GM23248 (cell line): ENCODE data around the gene ARAP3. TPM values are rescaled to one million over a fixed set of nuclear protein-coding genes. Genes with fewer than 3 reads are reported as not detected.

ENCODE experiments used
- DNase-seq: peaks from one replicate; pipeline ENCODE4 v3.0.0-alpha.2; 2015
- H2AFZ ChIP-seq: fragments of 200-600 bp; sonication (generic); 2 replicates; pipeline ENCODE4 v1.6.1; 2016; ENCODE audit warnings: antibody characterized with exemption
- H3F3A ChIP-seq: fragments of 200-600 bp; sonication (generic); 2 replicates; pipeline ENCODE4 v1.6.1; 2016; ENCODE audit warnings: mild to moderate bottlenecking, antibody characterized with exemption, mixed run types; ENCODE audit not compliant: insufficient read depth
- H3K27ac ChIP-seq: fragments of 200-600 bp; sonication (generic); 2 replicates; pipeline ENCODE4 v1.5.1; 2016; ENCODE audit warnings: mild to moderate bottlenecking
- H3K27me3 ChIP-seq: fragments of 200-600 bp; sonication (generic); replicated peaks from 2 replicates; pipeline ENCODE4 v1.6.1; 2016; ENCODE audit warnings: mild to moderate bottlenecking; ENCODE audit not compliant: insufficient read depth
- H3K36me3 ChIP-seq: fragments of 200-600 bp; sonication (generic); 2 replicates; pipeline ENCODE4 v1.6.1; 2016; ENCODE audit warnings: low read depth, mild to moderate bottlenecking
- H3K4me1 ChIP-seq: fragments of 200-600 bp; sonication (generic); 2 replicates; pipeline ENCODE4 v1.6.1; 2016; ENCODE audit warnings: mild to moderate bottlenecking; ENCODE audit not compliant: insufficient read depth
- H3K4me2 ChIP-seq: fragments of 200-600 bp; sonication (generic); one replicate; pipeline ENCODE4 v1.6.1; 2016; ENCODE audit warnings: mild to moderate bottlenecking; ENCODE audit not compliant: unreplicated experiment
- H3K4me3 ChIP-seq: fragments of 200-600 bp; sonication (generic); 2 replicates; pipeline ENCODE4 v1.5.1; 2016; ENCODE audit warnings: mild to moderate bottlenecking
- H3K79me2 ChIP-seq: fragments of 200-600 bp; sonication (generic); 2 replicates; pipeline ENCODE4 v1.6.1; 2016; ENCODE audit warnings: mild to moderate bottlenecking; ENCODE audit not compliant: insufficient read depth
- H3K9ac ChIP-seq: fragments of 200-600 bp; sonication (generic); 2 replicates; pipeline ENCODE4 v1.6.1; 2016; ENCODE audit warnings: mild to moderate bottlenecking
- H3K9me2 ChIP-seq: fragments of 200-600 bp; sonication (generic); 2 replicates; pipeline ENCODE4 v1.6.1; 2016; ENCODE audit warnings: mixed run types, mild to moderate bottlenecking, moderate library complexity; ENCODE audit not compliant: insufficient read depth
- H3K9me3 ChIP-seq: fragments of 200-600 bp; sonication (generic); one replicate; pipeline ENCODE4 v1.6.1; 2017; ENCODE audit warnings: low read depth
- H4K20me1 ChIP-seq: fragments of 200-600 bp; sonication (generic); 2 replicates; pipeline ENCODE4 v1.6.0; 2016; ENCODE audit not compliant: insufficient read depth
- EZH2 ChIP-seq: fragments of 200-600 bp; sonication (generic); IDR thresholded peaks from 2 replicates; pipeline ENCODE4 v1.6.1; 2018; ENCODE audit warnings: antibody characterized with exemption, mild to moderate bottlenecking; ENCODE audit not compliant: insufficient read depth, poor library complexity, severe bottlenecking
- EZH2phosphoT487 ChIP-seq: fragments of 200-600 bp; sonication (generic); IDR thresholded peaks from 2 replicates; pipeline ENCODE4 v1.6.1; 2018; ENCODE audit warnings: antibody characterized with exemption, moderate library complexity, mild to moderate bottlenecking, low read depth; ENCODE audit not compliant: insufficient read depth
- WGBS, 2 experiments: methylation state at CpG; one replicate each; pipeline ENCODE4 v1.1.6; 2015 to 2017; ENCODE audit warnings: low lambda C conversion rate in 2 of 2, low coverage in 1 of 2; ENCODE audit errors: missing lambda C conversion rate in 2 of 2; 5-methylcytosine and 5-hydroxymethylcytosine counted together
- in situ Hi-C: fragments of 300-500 bp; cut with MboI; formaldehyde crosslinking; loops from 2 replicates; pipeline ENCODE4 v1.15.0; 2020
- polyA plus RNA-seq: library from polyadenylated mRNA; unstranded; fragments of >200 nt; fragmentation: Nextera tagmentation; extraction: Ambion mirVana; gene quantifications from 2 replicates; pipeline ENCODE4 v1.2.1, GENCODE V29; 2016
- total RNA-seq: library from RNA; depleted of rRNA; stranded (reverse); fragments of >200 nt; shearing (Covaris generic); gene quantifications from 2 replicates; pipeline ENCODE4 v1.2.3, GENCODE V29; 2014

The ARAP3 gene
- total and polyA plus RNA-seq, 2 experiments from 2014 or later = 2.2 TPM

DNA sequence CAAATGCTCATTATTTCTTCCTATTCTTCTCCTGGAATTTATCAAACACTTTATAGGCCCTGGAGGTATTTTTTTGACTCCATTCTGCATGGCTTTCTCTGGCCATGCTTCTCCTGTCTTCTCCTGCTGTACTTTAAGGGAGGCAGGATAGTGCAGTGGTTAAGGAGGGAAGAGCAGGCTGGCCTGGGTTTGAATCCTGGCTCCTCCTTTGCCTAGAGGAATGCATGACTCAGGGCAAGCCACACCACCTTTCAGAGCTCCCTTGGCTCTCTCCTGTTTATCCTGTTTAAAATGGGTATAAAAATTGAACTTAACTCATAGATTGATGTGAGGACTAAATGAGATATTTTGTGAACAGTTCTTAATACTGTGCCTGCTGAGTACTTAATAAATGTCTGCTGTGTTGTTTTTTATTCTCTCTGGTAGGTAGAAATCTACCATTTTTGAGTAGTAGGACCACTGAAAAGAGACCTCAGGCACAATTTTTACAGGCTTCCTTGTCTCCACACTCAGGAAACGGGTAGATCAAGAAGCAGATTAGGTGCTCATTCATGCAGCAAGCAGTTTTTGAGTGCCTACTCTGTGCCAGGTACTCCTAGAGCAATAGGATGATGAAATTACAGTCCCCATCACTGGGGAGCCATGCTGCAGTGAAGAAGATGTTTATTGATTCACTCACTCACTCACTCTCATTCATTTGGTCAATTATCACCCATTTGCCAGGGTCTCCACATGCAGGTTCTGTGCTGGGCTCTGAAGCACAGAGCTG is 32.7 kb upstream of the ARAP3 start:
- WGBS, 2 experiments = 19 to 25% methylated on average over 1 of the region's 1 CpG
- no peaks in the 10 kb centered on the region for H3K9me3 ChIP-seq
- no peaks in the 10 kb centered on the region for H3F3A ChIP-seq
- H4K20me1 ChIP-seq = no peaks in the 10 kb centered on the region
- no peak overlapping the region for H3K27ac ChIP-seq
- TF ChIP-seq EZH2 (no peak), EZH2phosphoT487 (no peak)
- in situ Hi-C loops = no loop called here
- peaks cover 42% of the 10 kb centered on the region for H3K27me3 ChIP-seq
- H3K79me2 ChIP-seq = no peaks in the 10 kb centered on the region
- peak; percentile 21 for DNase-seq
- H3K36me3 ChIP-seq = no peaks in the 10 kb centered on the region
- no peak overlapping the region for H3K9ac ChIP-seq
- H3K9me2 ChIP-seq = no peaks in the 10 kb centered on the region
- no peak overlapping the region for H3K4me2 ChIP-seq
- H3K4me3 ChIP-seq = no peak overlapping the region
- no peaks in the 10 kb centered on the region for H3K4me1 ChIP-seq
- no peak overlapping the region for H2AFZ ChIP-seq

DNA sequence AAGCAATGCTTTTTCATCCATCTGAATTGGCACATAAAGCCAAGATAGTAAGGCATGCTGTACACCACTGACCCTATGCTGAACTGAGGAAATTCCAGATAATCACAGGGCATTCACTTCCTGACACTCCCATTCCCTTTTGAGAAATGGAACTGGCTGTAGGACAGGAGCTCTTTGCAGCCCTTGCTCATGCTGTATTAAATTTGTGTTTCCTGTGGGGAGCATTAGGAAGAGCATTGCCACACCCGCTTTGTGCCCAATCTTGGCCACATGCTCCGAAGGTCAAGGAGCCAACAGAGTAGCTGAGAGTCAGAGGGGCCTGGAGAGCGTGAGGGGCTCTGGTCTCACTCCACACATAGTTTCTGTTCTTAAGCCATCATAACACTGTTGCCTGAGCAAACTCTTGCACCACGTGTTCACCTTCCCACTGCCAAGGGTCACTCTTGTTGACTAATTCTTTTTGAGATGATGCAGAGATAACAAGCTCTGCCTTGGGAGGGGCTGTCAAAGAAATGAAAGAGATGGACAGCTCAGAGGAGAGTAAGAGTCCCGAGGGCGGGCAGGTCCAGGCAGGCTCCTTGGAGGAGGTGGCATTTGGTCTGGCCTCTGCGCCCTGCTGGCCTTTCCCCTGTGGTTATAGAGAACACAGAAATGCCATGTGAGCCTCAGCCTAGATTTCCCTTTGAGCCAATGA is 31.7 kb upstream of the ARAP3 start:
- no peak overlapping the region for H3K4me3 ChIP-seq
- H3K9ac ChIP-seq = no peak overlapping the region
- H3K9me3 ChIP-seq = no peaks in the 10 kb centered on the region
- DNase-seq = peak; percentile 8
- peaks cover 41% of the 10 kb centered on the region for H3K27me3 ChIP-seq
- H3K4me2 ChIP-seq = no peak overlapping the region
- H3K4me1 ChIP-seq = no peaks in the 10 kb centered on the region
- in situ Hi-C loops = no loop called here
- H3K9me2 ChIP-seq = no peaks in the 10 kb centered on the region
- 51 to 56% methylated on average over 7 of the region's 7 CpGs for WGBS, 2 experiments
- H3K27ac ChIP-seq = no peak overlapping the region
- H4K20me1 ChIP-seq = no peaks in the 10 kb centered on the region
- H3F3A ChIP-seq = no peaks in the 10 kb centered on the region
- no peak overlapping the region for H2AFZ ChIP-seq
- TF ChIP-seq EZH2phosphoT487 = no peak
- TF ChIP-seq EZH2 = no peak
- H3K36me3 ChIP-seq = no peaks in the 10 kb centered on the region
- H3K79me2 ChIP-seq = no peaks in the 10 kb centered on the region

DNA sequence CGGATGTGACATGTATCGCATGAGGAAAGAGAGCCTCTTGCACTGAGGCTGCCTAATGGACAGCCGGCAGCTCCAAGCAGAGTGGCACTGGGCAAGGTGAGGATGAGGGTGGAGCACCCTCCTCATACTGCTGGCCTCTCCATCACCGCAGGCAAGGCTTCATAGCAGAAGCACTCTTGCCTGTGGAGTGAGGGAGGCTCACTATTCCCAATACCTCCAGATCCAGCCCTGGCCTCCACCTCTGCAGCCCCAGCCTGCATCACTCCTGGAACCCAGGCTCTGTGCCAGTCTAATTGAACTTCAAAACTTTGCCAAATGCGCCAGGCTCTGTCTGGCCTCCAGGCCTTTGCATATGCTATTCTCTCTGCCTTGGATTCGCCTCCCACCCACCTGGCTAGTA is 29.7 kb upstream of the ARAP3 start:
- WGBS, 2 experiments = 59 to 63% methylated on average over 6 of the region's 6 CpGs
- no peak for TF ChIP-seq EZH2
- no peak for TF ChIP-seq EZH2phosphoT487
- peaks cover 28% of the 10 kb centered on the region for H3K27me3 ChIP-seq
- no peak for DNase-seq
- no peaks in the 10 kb centered on the region for H3K9me3 ChIP-seq
- H3K79me2 ChIP-seq = no peaks in the 10 kb centered on the region
- no peaks in the 10 kb centered on the region for H3K36me3 ChIP-seq
- H3K9me2 ChIP-seq = no peaks in the 10 kb centered on the region
- no peak overlapping the region for H2AFZ ChIP-seq
- no peak overlapping the region for H3K4me3 ChIP-seq
- H3K4me2 ChIP-seq = no peak overlapping the region
- no peak overlapping the region for H3K9ac ChIP-seq
- H3K27ac ChIP-seq = no peak overlapping the region
- no peaks in the 10 kb centered on the region for H3F3A ChIP-seq
- no peaks in the 10 kb centered on the region for H4K20me1 ChIP-seq
- in situ Hi-C loops = no loop called here
- no peaks in the 10 kb centered on the region for H3K4me1 ChIP-seq

DNA sequence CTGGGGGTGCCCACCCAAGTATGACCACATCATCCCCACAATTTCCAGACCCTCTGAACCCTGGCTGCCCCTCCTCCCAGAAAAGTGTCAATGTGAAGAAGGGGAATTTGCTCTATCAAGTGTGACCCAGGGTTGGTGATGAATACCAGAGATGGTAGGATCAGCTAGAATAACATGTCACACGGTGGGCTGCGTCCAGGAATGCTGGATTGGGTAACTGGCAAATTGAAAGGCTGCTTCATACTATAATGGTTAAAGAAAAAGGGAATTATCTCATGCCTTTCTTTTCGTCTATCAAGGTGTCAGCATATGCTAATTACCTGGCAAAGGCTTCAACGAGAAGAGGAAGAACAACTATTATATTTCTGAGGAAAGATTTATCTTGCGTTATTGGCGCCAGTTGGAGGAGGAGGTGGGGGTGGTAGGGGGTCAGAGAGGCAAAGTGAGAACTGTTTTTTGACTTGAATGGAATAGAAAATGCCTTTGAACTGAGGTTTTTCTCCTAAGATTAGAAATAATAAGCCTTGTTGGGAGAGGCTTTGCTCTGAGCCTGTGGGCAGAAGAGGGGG is 27.8 kb upstream of the ARAP3 start:
- no peak overlapping the region for H2AFZ ChIP-seq
- no peaks in the 10 kb centered on the region for H3K4me1 ChIP-seq
- no peaks in the 10 kb centered on the region for H3F3A ChIP-seq
- WGBS, 2 experiments = 31 to 34% methylated on average over 6 of the region's 6 CpGs
- TF ChIP-seq EZH2 = no peak
- TF ChIP-seq EZH2phosphoT487 = no peak
- no peaks in the 10 kb centered on the region for H4K20me1 ChIP-seq
- in situ Hi-C loops = loop anchor here (5.0 kb wide), 1 partner anchor 173 kb away; no protein-coding TSS in a partner anchor
- DNase-seq = no peak
- no peak overlapping the region for H3K9ac ChIP-seq
- H3K4me2 ChIP-seq = no peak overlapping the region
- no peak overlapping the region for H3K4me3 ChIP-seq
- H3K9me3 ChIP-seq = no peaks in the 10 kb centered on the region
- H3K9me2 ChIP-seq = no peaks in the 10 kb centered on the region
- no peaks in the 10 kb centered on the region for H3K79me2 ChIP-seq
- H3K27me3 ChIP-seq = peaks cover 39% of the 10 kb centered on the region
- no peaks in the 10 kb centered on the region for H3K36me3 ChIP-seq
- H3K27ac ChIP-seq = no peak overlapping the region
